SK-N-DZ (cell line): Measurements from ENCODE around the gene NAV2.

Experiments
- DNase-seq: peaks from one replicate; pipeline ENCODE4 v3.0.0-alpha.2; 2015; ENCODE audit warnings: low spot score

Gene NAV2

GRCh38 chr11:19861171-19861570 lies 148.5 kb downstream of the NAV2 start:
- DNase-seq = no peak

GRCh38 chr11:19862091-19862490 lies 149.5 kb downstream of the NAV2 start:
- DNase-seq = no peak

GRCh38 chr11:19864141-19865140 lies 151.8 kb downstream of the NAV2 start:
- DNase-seq = no peak

GRCh38 chr11:19866037-19866436 lies 153.4 kb downstream of the NAV2 start:
- DNase-seq = no peak

- DNase-seq = no peak
These were observed 153.9 kb downstream of the NAV2 start for GRCh38 chr11:19866521-19866920.

- no peak for DNase-seq
These were observed 154.4 kb downstream of the NAV2 start for GRCh38 chr11:19867064-19867463.

- DNase-seq = no peak
These were observed 155.7 kb downstream of the NAV2 start for GRCh38 chr11:19868281-19868821.

- DNase-seq = no peak
These were observed 156.2 kb downstream of the NAV2 start for GRCh38 chr11:19868871-19869270.

- no peak for DNase-seq
These were observed 156.8 kb downstream of the NAV2 start for GRCh38 chr11:19869466-19869865.

GRCh38 chr11:19869946-19870589 lies 157.4 kb downstream of the NAV2 start:
- no peak for DNase-seq

- DNase-seq = no peak
These were observed 158.9 kb downstream of the NAV2 start for GRCh38 chr11:19871531-19871930.

GRCh38 chr11:19872512-19873145 lies 160.0 kb downstream of the NAV2 start:
- DNase-seq = no peak

- DNase-seq = no peak
These were observed 161.1 kb downstream of the NAV2 start for GRCh38 chr11:19873730-19874129.

GRCh38 chr11:19874266-19874665 lies 161.6 kb downstream of the NAV2 start:
- no peak for DNase-seq

- no peak for DNase-seq
These were observed 164.1 kb downstream of the NAV2 start for GRCh38 chr11:19876750-19877149.

- no peak for DNase-seq
These were observed 165.9 kb downstream of the NAV2 start for GRCh38 chr11:19878520-19878919.

- no peak for DNase-seq
These were observed 166.9 kb downstream of the NAV2 start for GRCh38 chr11:19879307-19880087.

- no peak for DNase-seq
These were observed 167.4 kb downstream of the NAV2 start for GRCh38 chr11:19880088-19880345.

GRCh38 chr11:19881177-19881576 lies 168.5 kb downstream of the NAV2 start:
- no peak for DNase-seq

- no peak for DNase-seq
These were observed 169.7 kb downstream of the NAV2 start for GRCh38 chr11:19882356-19882755.

GRCh38 chr11:19886498-19886897 lies 173.9 kb downstream of the NAV2 start:
- no peak for DNase-seq

GRCh38 chr11:19887842-19888241 lies 175.2 kb downstream of the NAV2 start:
- no peak for DNase-seq
